Thyroid gland (tissue), 4 donors: Measurements from ENCODE around the gene OR51A4. TPM values are rescaled to one million over a fixed set of nuclear protein-coding genes. Genes with fewer than 3 reads are reported as not detected.

ENCODE experiments used
- DNase-seq, 2 donors: peaks; one replicate each; pipeline ENCODE4 v3.0.0-alpha.2; 2019
- H3K27ac ChIP-seq, 3 donors: fragments of 200-600 bp; sonication (generic); 1 replicate in 2 of 3; 2 replicates in 1 of 3; pipeline ENCODE4 v1.5.1; 2016 to 2019; ENCODE audit warnings: mild to moderate bottlenecking in 1 of 3, moderate library complexity in 1 of 3
- H3K27me3 ChIP-seq: fragments of 200-600 bp; sonication (generic); one replicate; pipeline ENCODE4 v1.5.1; 2019
- H3K36me3 ChIP-seq, 2 donors: fragments of 200-600 bp; sonication (generic); one replicate each; pipeline ENCODE4 v1.5.1; 2016 to 2019
- H3K4me1 ChIP-seq, 2 donors: fragments of 200-600 bp; sonication (generic); one replicate each; pipeline ENCODE4 v1.5.1; 2017 to 2019
- H3K4me3 ChIP-seq, 3 donors: fragments of 200-600 bp; sonication (generic); replicated peaks in 1 of 3; 1 replicate in 2 of 3; 2 replicates in 1 of 3; pipeline ENCODE4 v1.5.1; 2016; ENCODE audit warnings: mild to moderate bottlenecking in 1 of 3
- H3K9me3 ChIP-seq: fragments of 200-600 bp; sonication (generic); one replicate; pipeline ENCODE4 v1.5.1; 2017
- POLR2A ChIP-seq, 2 donors: fragments of 450-650 bp; IDR thresholded peaks; one replicate each; pipeline ENCODE4 v1.6.1; 2017; ENCODE audit warnings: antibody characterized with exemption in 2 of 2, mild to moderate bottlenecking in 2 of 2, moderate library complexity in 1 of 2
- WGBS, 2 donors: methylation state at CpG; one replicate each; pipeline ENCODE4 v1.1.5; 2017; 5-methylcytosine and 5-hydroxymethylcytosine counted together
- intact Hi-C: fragments of 100-400 bp; cut with DNase I; formaldehyde crosslinking; loops from one replicate; pipeline ENCODE4 v1.15.1; 2023
- total RNA-seq, 4 donors: library from RNA; depleted of rRNA; stranded (reverse); fragments of >200 nt; gene quantifications; one replicate each; pipeline ENCODE4 v1.2.3, GENCODE V29; 2016
- TF ChIP-seq, protein P1 (sequence below), 6 experiments: fragments of 200-600 bp in 3 of 6; fragments of 450-650 bp in 3 of 6; sonication (generic) in 3 of 6; IDR thresholded peaks; one replicate each; pipeline ENCODE4 v1.5.1; 2016 to 2019; ENCODE audit warnings: antibody characterized with exemption in 6 of 6, mild to moderate bottlenecking in 2 of 6, inconsistent platforms in 1 of 6, moderate library complexity in 1 of 6

Gene OR51A4, protein sequence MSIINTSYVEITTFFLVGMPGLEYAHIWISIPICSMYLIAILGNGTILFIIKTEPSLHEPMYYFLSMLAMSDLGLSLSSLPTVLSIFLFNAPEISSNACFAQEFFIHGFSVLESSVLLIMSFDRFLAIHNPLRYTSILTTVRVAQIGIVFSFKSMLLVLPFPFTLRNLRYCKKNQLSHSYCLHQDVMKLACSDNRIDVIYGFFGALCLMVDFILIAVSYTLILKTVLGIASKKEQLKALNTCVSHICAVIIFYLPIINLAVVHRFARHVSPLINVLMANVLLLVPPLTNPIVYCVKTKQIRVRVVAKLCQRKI
- total RNA-seq: not detected

DNA sequence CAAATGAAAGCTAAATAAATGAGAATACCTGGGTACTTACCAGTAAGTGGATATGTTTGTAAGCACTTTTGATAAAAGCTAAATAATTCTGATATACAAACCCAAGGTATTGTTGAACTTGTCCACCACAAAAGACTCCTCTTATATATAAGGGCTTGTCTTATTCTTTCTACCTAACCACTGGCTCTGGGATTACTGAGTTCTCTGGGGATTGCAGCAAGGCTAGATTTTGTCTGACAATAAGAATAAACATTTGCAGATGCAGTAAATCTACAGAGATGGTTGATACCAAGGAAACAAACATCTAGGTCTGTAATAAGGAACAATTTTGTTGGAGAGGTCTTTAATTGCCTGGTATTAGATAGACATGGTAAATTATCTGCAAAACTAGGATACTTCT lies at the start of gene OR51A4:
Gene OR51A4 (minus strand): TSS at position 101 of the 400 bp plus-strand sequence. CDS start 505 bp downstream, outside the sequence.
- Histone ChIP-seq H3K4me1 (no peaks in the 10 kb centered on the region), H3K36me3 (no peaks in the 10 kb centered on the region), H3K4me3 (no peak within 1 kb of the TSS), H3K9me3 (no peaks in the 10 kb centered on the region), H3K27me3 (no peaks in the 10 kb centered on the region), H3K27ac (no peak within 1 kb of the TSS)
- no peak for DNase-seq
- no peak for TF ChIP-seq POLR2A (IDR thresholded peaks at IDR 0.05)
- TF ChIP-seq, protein P1, sequence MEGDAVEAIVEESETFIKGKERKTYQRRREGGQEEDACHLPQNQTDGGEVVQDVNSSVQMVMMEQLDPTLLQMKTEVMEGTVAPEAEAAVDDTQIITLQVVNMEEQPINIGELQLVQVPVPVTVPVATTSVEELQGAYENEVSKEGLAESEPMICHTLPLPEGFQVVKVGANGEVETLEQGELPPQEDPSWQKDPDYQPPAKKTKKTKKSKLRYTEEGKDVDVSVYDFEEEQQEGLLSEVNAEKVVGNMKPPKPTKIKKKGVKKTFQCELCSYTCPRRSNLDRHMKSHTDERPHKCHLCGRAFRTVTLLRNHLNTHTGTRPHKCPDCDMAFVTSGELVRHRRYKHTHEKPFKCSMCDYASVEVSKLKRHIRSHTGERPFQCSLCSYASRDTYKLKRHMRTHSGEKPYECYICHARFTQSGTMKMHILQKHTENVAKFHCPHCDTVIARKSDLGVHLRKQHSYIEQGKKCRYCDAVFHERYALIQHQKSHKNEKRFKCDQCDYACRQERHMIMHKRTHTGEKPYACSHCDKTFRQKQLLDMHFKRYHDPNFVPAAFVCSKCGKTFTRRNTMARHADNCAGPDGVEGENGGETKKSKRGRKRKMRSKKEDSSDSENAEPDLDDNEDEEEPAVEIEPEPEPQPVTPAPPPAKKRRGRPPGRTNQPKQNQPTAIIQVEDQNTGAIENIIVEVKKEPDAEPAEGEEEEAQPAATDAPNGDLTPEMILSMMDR (IDR thresholded peaks at IDR 0.05): no peak
- intact Hi-C loops: no loop called here

DNA sequence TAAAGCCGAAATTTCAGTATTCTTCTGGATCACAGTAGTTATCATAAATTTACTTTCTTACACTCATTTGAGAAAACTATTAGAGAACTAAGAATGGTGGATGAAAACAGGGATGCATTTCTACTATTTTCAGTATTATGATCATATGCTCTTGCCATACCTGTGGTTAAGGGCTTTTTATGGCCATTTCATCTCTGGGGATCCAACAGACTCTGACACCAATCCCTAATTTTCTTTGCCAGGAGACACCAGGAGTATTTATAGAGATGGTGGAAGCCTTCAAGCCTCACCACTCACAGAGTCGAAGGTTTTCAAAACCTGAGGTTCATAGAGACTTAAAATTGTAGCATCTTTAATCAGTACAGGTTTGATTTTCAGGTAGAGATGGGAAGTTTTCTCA lies 47.1 kb upstream of the OR51A4 start, which contains the start of gene OR51L1:
Gene OR51L1 (plus strand): TSS at position 301 of the 400 bp plus-strand sequence. CDS start 4,132 bp downstream, outside the sequence.
- H3K27ac ChIP-seq: no peak within 1 kb of the TSS
- no peaks in the 10 kb centered on the region for H3K27me3 ChIP-seq
- WGBS, 2 donors: 87 to 96% methylated on average over 2 of the region's 2 CpGs
- no peaks in the 10 kb centered on the region for H3K9me3 ChIP-seq
- no peak for DNase-seq
- H3K4me3 ChIP-seq: no peak within 1 kb of the TSS
- no peaks in the 10 kb centered on the region for H3K36me3 ChIP-seq
- no peak for TF ChIP-seq POLR2A (IDR thresholded peaks at IDR 0.05)
- TF ChIP-seq, protein P1 (IDR thresholded peaks at IDR 0.05): no peak
- no peaks in the 10 kb centered on the region for H3K4me1 ChIP-seq
- intact Hi-C loops: no loop called here

GRCh38 chr11:4991060-4991459 lies 43.7 kb upstream of the OR51A4 start:
- no peak for DNase-seq
- TF ChIP-seq, protein P1 (IDR thresholded peaks at IDR 0.05): peak in 1 of 6 experiments; percentile 9
- no peak for TF ChIP-seq POLR2A (IDR thresholded peaks at IDR 0.05)
- no peaks in the 10 kb centered on the region for H3K4me1 ChIP-seq
- intact Hi-C loops: no loop called here
- H3K27ac ChIP-seq: no peak overlapping the region
- H3K4me3 ChIP-seq: no peak overlapping the region
- H3K9me3 ChIP-seq: no peaks in the 10 kb centered on the region
- 47 to 82% methylated on average over 1 of the region's 1 CpG for WGBS, 2 donors
- H3K27me3 ChIP-seq: no peaks in the 10 kb centered on the region
- H3K36me3 ChIP-seq: no peaks in the 10 kb centered on the region

- 22 to 32% methylated on average over 6 of the region's 6 CpGs for WGBS, 2 donors
- intact Hi-C loops: no loop called here
- peaks cover 0 to 5% of the 10 kb centered on the region in 2 donors for H3K4me1 ChIP-seq
- no peak for TF ChIP-seq POLR2A (IDR thresholded peaks at IDR 0.05)
- TF ChIP-seq, protein P1 (IDR thresholded peaks at IDR 0.05): no peak
- H3K9me3 ChIP-seq: no peaks in the 10 kb centered on the region
- H3K27ac ChIP-seq: no peak overlapping the region
- H3K36me3 ChIP-seq: no peaks in the 10 kb centered on the region
- DNase-seq: peak; percentile 64 to 66
- H3K4me3 ChIP-seq: no peak overlapping the region
- no peaks in the 10 kb centered on the region for H3K27me3 ChIP-seq
Observed at GRCh38 chr11:4983841-4984240, 36.4 kb upstream of the OR51A4 start.

GRCh38 chr11:4982678-4983077 lies 35.3 kb upstream of the OR51A4 start:
- Histone ChIP-seq H3K9me3 (no peaks in the 10 kb centered on the region), H3K27ac (no peak overlapping the region), H3K27me3 (no peaks in the 10 kb centered on the region), H3K4me3 (no peak overlapping the region), H3K36me3 (no peaks in the 10 kb centered on the region), H3K4me1 (peaks cover 0 to 5% of the 10 kb centered on the region in 2 donors)
- TF ChIP-seq, protein P1 (IDR thresholded peaks at IDR 0.05): no peak
- TF ChIP-seq POLR2A (IDR thresholded peaks at IDR 0.05): no peak
- no peak for DNase-seq
- intact Hi-C loops: no loop called here
- WGBS, 2 donors: 93 to 95% methylated on average over 3 of the region's 3 CpGs
